Measurements from ENCODE around the gene ANO9. TPM values are rescaled to one million over a fixed set of nuclear protein-coding genes. Genes with fewer than 3 reads are reported as not detected.

ANO9 gene
- total RNA-seq, 1 donor: not detected

DNA sequence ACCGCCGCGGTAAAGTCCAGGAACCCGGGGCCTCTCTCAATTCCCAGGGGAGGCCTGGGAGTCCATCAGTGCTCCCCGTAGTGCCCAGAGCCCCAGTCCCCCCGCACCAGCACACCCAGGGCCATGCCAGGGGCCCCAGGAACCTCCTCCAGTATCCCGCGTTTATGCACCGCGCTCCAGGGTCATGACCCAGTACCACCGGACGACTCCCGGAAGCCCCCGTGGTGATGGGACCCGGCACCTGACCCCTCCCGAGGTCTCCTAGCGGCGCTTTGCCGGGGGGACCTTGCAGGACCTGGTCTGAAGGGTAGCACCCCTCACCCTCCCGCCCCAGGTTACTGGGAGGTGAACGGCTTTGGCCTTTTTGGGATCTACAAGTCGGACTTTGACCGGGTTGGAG is 61.3 kb downstream of the ANO9 start:
- H3K36me3 ChIP-seq (ENCODE audit: insufficient read depth, low read length): no peaks in the 10 kb centered on the region
- no peaks in the 10 kb centered on the region for H3K4me1 ChIP-seq (ENCODE audit: insufficient read depth, low read length)
- H4K20me1 ChIP-seq (ENCODE audit: insufficient read depth, low read length): no peaks in the 10 kb centered on the region
- H3K79me2 ChIP-seq (ENCODE audit: insufficient read depth, low read length): no peaks in the 10 kb centered on the region
- no peak for TF ChIP-seq CTCF (IDR thresholded peaks at IDR 0.05; ENCODE audit: extremely low read depth, low read depth, low read length)
- no peak overlapping the region for H3K4me2 ChIP-seq (ENCODE audit: insufficient read depth, low read length)
- no peaks in the 10 kb centered on the region for H3K27me3 ChIP-seq (ENCODE audit: insufficient read depth, low read length)
- H3K9me3 ChIP-seq (ENCODE audit: low read depth, low read length): no peaks in the 10 kb centered on the region
- DNase-seq (ENCODE audit: insufficient read length, low spot score, missing footprints): peak; percentile 83
- no peak overlapping the region for H3K27ac ChIP-seq (ENCODE audit: low read depth, low read length)
- no peak overlapping the region for H3K4me3 ChIP-seq (ENCODE audit: insufficient read depth, low read length)
- H2AFZ ChIP-seq (ENCODE audit: low read length): no peak overlapping the region

DNA sequence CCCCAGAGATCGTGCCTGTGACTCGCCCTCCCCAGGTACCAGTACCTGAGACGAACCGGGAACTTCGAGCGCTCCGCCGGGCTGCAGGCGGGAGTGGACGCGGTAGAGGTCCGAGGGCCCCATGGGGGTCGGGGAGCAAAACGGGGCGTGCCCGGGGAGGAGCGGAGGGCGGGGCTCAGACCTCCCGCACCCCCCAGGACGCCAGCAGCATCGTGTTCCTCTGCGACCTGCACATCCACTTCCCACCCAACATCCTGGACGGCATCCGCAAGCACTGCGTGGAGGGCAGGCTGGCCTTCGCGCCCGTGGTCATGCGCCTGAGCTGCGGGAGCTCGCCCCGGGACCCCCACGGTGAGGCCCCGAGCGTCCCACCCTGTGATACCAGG is 61.7 kb downstream of the ANO9 start:
- H4K20me1 ChIP-seq (ENCODE audit: insufficient read depth, low read length): no peaks in the 10 kb centered on the region
- peak; percentile 75 for DNase-seq (ENCODE audit: insufficient read length, low spot score, missing footprints)
- H3K4me3 ChIP-seq (ENCODE audit: insufficient read depth, low read length): no peak overlapping the region
- no peaks in the 10 kb centered on the region for H3K9me3 ChIP-seq (ENCODE audit: low read depth, low read length)
- no peaks in the 10 kb centered on the region for H3K4me1 ChIP-seq (ENCODE audit: insufficient read depth, low read length)
- H2AFZ ChIP-seq (ENCODE audit: low read length): no peak overlapping the region
- no peak for TF ChIP-seq CTCF (IDR thresholded peaks at IDR 0.05; ENCODE audit: extremely low read depth, low read depth, low read length)
- no peaks in the 10 kb centered on the region for H3K36me3 ChIP-seq (ENCODE audit: insufficient read depth, low read length)
- no peak overlapping the region for H3K27ac ChIP-seq (ENCODE audit: low read depth, low read length)
- H3K27me3 ChIP-seq (ENCODE audit: insufficient read depth, low read length): no peaks in the 10 kb centered on the region
- H3K79me2 ChIP-seq (ENCODE audit: insufficient read depth, low read length): no peaks in the 10 kb centered on the region
- no peak overlapping the region for H3K4me2 ChIP-seq (ENCODE audit: insufficient read depth, low read length)

DNA sequence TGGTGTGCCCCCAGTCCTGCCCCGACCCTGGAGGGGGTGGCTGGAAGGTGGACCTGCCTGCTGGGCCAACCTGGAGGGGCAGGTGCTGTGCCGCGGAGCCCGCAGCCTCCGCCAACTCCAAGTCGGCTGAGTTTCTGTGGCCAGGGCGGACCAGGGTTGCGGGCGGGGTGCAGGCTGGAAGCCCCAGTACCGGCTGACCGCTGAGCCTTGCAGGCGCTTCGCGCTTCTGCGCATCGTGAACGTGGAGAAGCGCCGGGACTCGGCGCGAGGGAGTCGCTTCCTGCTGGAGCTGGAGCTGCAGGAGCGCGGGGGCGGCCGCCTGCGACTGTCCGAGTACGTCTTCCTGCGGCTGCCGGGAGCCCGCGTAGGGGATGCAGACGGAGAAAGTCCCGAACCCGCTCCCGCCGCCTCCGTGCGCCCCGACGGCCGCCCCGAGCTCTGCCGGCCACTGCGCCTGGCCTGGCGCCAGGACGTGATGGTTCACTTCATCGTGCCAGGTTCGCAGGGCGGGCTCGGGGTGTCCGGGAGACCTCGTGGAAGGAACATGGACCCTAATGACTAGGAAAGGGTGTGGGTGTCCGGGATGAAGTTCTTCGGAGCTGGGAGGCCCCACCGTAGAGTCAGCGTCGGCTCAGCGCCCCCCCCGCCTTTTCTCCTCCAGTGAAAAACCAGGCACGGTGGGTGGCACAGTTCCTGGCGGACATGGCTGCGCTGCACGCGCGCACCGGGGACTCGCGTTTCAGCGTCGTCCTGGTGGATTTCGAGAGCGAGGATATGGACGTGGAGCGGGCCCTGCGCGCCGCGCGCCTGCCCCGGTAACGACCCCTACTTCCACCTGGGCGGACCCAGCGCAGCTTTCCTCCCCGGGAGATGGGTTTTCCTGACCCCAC is 62.4 kb downstream of the ANO9 start:
- Histone ChIP-seq H3K36me3 (ENCODE audit: insufficient read depth, low read length) (no peaks in the 10 kb centered on the region), H3K79me2 (ENCODE audit: insufficient read depth, low read length) (no peaks in the 10 kb centered on the region), H3K4me1 (ENCODE audit: insufficient read depth, low read length) (no peaks in the 10 kb centered on the region), H3K4me2 (ENCODE audit: insufficient read depth, low read length) (no peak overlapping the region), H3K9me3 (ENCODE audit: low read depth, low read length) (no peaks in the 10 kb centered on the region), H2AFZ (ENCODE audit: low read length) (no peak overlapping the region), H3K27me3 (ENCODE audit: insufficient read depth, low read length) (no peaks in the 10 kb centered on the region), H3K27ac (ENCODE audit: low read depth, low read length) (no peak overlapping the region), H3K4me3 (ENCODE audit: insufficient read depth, low read length) (no peak overlapping the region), H4K20me1 (ENCODE audit: insufficient read depth, low read length) (no peaks in the 10 kb centered on the region)
- DNase-seq (ENCODE audit: insufficient read length, low spot score, missing footprints): peak; percentile 82
- no peak for TF ChIP-seq CTCF (IDR thresholded peaks at IDR 0.05; ENCODE audit: extremely low read depth, low read depth, low read length)

DNA sequence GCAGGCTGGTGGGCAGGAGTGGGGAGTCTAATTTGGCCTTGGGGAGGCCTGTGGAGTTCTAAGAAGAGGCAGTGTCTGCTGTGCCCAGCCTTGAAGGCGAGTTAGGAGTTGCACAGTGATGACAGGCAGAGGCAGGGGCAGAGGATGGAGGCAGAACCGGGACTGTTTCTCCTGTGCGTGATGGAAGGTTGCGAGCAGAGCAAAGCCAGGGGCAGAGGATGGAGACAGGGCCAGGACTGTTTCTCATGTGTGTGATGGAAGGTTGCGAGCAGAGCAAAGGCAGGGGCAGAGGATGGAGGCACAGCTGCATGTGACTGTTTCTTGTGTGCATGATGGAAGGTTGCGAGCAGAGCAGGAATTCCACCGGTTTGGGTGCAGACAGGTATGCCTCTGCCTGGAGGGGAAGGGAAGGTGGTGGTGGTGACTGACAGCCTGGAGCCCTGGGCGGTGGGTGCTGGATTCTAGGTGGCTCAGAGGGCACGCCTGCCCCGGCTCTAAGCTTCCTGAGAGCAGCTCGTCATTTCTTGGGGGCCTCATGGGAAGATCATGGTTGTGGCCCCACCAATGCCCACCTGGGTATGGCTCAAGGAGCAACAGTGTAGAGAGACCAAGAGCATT is 63.8 kb downstream of the ANO9 start:
- Histone ChIP-seq H3K27ac (ENCODE audit: low read depth, low read length) (no peak overlapping the region), H3K79me2 (ENCODE audit: insufficient read depth, low read length) (no peaks in the 10 kb centered on the region), H3K9me3 (ENCODE audit: low read depth, low read length) (no peaks in the 10 kb centered on the region), H3K4me1 (ENCODE audit: insufficient read depth, low read length) (no peaks in the 10 kb centered on the region), H2AFZ (ENCODE audit: low read length) (no peak overlapping the region), H3K4me3 (ENCODE audit: insufficient read depth, low read length) (no peak overlapping the region), H3K27me3 (ENCODE audit: insufficient read depth, low read length) (no peaks in the 10 kb centered on the region), H4K20me1 (ENCODE audit: insufficient read depth, low read length) (no peaks in the 10 kb centered on the region), H3K4me2 (ENCODE audit: insufficient read depth, low read length) (no peak overlapping the region), H3K36me3 (ENCODE audit: insufficient read depth, low read length) (no peaks in the 10 kb centered on the region)
- TF ChIP-seq CTCF (IDR thresholded peaks at IDR 0.05; ENCODE audit: extremely low read depth, low read depth, low read length): no peak
- DNase-seq (ENCODE audit: insufficient read length, low spot score, missing footprints): peak; percentile 86

Measured in osteoblast (primary cell).